ENCODE results near the gene NRCAM. TPM values are rescaled to one million over a fixed set of nuclear protein-coding genes. Genes with fewer than 3 reads are reported as not detected.

Gene NRCAM
- total RNA-seq, 4 donors from 2014 or later = 0.85 to 4.1 (median 2.6) TPM

DNA sequence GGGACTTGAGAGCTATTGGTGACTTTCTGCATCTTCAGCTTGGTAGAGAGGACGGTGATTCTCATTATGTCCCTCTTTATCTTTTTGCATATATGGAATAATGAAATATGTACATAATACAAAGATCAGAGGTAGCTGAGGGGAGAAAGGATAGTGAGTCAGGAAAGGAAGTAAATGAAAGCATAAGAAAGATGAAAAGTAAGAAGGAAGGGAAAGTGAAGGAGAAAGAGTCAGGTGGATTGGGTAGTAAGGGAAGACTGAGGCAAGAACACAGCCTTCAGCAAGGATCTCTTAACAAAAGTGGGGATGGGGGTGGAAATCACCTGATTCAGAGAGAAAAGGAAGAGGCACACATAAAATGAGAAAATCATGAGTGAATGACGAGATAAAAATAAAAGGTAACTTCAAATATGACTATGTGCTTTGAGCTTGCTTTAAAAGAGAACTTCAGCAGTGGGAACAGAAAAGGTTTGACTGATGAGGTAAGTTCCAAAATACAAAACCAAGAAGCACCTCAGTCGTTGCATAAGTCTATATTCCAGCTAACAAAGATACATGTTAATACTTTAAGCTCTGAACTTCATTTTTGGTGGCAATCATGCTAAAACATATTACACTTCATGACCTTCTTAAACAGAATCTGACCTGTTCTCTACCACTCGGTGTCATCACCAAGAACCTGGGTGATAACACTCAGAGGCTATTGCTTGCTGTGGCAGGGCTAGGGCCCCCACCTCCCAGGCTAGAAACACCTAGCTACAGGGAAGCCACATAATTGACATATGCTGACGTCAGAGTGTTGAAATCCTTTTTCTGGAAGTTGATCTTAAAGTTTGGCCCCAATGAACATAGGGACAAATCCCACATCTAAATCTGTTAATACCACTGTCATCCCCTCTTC lies 32.9 kb downstream of the NRCAM start:
- Histone ChIP-seq H3K9me3 (no peaks in the 10 kb centered on the region), H3K36me3 (no peaks in the 10 kb centered on the region), H3K27me3 (no peaks in the 10 kb centered on the region), H3K27ac (no peak overlapping the region), H3K4me1 (no peaks in the 10 kb centered on the region), H3K4me3 (no peak overlapping the region)
- no peak for TF ChIP-seq POLR2A (IDR thresholded peaks at IDR 0.05)
- TF ChIP-seq, protein P1, sequence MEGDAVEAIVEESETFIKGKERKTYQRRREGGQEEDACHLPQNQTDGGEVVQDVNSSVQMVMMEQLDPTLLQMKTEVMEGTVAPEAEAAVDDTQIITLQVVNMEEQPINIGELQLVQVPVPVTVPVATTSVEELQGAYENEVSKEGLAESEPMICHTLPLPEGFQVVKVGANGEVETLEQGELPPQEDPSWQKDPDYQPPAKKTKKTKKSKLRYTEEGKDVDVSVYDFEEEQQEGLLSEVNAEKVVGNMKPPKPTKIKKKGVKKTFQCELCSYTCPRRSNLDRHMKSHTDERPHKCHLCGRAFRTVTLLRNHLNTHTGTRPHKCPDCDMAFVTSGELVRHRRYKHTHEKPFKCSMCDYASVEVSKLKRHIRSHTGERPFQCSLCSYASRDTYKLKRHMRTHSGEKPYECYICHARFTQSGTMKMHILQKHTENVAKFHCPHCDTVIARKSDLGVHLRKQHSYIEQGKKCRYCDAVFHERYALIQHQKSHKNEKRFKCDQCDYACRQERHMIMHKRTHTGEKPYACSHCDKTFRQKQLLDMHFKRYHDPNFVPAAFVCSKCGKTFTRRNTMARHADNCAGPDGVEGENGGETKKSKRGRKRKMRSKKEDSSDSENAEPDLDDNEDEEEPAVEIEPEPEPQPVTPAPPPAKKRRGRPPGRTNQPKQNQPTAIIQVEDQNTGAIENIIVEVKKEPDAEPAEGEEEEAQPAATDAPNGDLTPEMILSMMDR (IDR thresholded peaks at IDR 0.05) = no peak
- DNase-seq = no peak

DNA sequence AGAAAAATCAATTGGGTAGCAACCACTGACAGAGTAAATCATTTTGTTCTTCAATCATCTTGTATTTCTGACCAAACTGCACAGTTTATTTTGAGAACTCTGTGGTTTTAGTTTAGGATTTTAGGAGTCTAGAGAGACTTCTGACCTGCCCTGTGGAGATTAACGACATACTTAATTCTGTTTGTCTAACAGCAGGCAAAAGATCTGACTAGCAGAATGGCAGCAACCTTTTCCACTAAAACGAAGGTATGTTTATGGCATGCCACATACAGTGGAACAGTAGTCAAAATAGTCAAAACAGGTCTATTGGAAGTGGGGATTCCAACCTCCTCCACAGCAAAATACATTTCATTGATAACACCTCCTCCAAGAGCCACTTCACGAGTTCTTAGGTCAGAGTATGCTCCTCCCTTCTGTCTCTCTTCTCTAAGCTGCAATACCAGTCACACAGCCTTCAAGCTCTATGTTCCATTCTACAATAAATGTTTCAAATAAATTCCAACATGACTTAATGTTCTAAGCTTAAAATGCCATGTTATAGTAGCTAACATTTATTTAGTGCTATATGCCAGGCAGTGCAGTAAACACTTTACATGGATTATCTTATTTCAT lies 34.4 kb downstream of the NRCAM start:
- Histone ChIP-seq H3K4me1 (no peaks in the 10 kb centered on the region), H3K9me3 (no peaks in the 10 kb centered on the region), H3K4me3 (no peak overlapping the region), H3K36me3 (no peaks in the 10 kb centered on the region), H3K27ac (no peak overlapping the region), H3K27me3 (no peaks in the 10 kb centered on the region)
- TF ChIP-seq, protein P1 (IDR thresholded peaks at IDR 0.05) = no peak
- no peak for TF ChIP-seq POLR2A (IDR thresholded peaks at IDR 0.05)
- DNase-seq = no peak

DNA sequence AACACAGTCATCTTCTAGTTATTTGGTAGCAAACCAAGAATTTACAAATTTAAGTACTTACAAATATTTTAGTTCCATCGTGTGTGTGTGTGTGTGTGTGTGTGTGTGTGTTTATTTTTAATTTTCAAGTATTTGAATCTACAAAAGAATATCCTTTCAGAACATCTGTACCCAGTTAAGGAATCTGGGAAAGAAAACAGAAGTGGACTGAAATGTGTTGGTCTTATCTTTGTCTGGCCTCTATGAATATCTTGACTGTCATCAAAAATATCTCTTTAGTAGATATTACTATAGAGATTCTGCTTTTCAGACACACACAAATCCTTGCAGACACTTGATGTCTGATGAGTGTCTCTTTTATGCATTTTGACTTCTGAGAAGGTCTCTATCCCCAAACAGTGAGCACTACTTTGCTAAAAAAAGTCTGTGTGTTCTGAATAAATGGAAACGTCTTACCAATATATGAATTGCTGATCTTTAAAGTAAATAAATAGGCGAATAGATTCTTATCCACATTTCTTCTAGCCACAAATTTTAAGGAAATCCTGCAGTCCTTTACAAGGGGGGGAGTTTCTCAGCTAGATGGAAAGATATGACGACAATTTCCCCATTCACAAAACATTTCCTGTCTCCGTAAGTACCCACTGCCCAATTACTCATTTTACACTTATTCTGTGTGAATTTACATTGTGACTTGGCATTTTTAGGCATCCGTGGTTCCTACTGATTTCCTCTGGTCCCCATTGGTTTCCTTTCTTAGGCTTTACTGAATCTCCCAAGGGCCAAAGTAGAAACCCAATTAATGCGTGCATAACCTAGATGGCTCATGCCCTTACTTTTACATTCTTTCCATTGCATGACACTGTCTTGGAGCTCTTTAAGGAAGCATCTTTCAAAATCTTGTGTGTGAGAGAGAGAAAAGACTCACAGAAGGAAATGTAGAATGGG lies 36.0 kb downstream of the NRCAM start:
- TF ChIP-seq, protein P1 (IDR thresholded peaks at IDR 0.05) = no peak
- no peak for TF ChIP-seq POLR2A (IDR thresholded peaks at IDR 0.05)
- H3K4me1 ChIP-seq = peaks cover 0 to 3% (median 0%) of the 10 kb centered on the region in 4 donors
- H3K27me3 ChIP-seq = no peaks in the 10 kb centered on the region
- H3K4me3 ChIP-seq = no peak overlapping the region
- H3K27ac ChIP-seq = no peak overlapping the region
- no peaks in the 10 kb centered on the region for H3K36me3 ChIP-seq
- H3K9me3 ChIP-seq = no peaks in the 10 kb centered on the region
- DNase-seq = no peak

DNA sequence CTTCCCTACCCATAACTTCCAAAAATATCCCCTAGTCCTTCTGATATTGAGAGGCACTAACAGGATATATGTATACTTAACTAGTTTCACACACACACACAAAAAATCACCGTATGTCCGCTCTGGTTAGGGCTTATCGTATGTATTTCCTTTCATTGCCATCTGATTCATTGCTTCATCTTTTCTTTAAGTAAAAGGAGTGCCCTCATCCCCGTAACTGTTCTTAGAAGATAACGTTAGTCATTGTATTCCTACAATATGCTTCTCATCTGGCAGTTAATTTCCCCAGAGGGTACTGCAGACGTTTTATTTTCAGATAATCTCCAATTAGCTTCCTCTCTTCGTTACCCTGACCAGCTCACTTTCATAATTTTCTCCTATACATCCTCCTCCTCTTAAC lies 37.3 kb downstream of the NRCAM start:
- TF ChIP-seq, protein P1 (IDR thresholded peaks at IDR 0.05) = no peak
- no peak for TF ChIP-seq POLR2A (IDR thresholded peaks at IDR 0.05)
- Histone ChIP-seq H3K4me3 (no peak overlapping the region), H3K27me3 (no peaks in the 10 kb centered on the region), H3K9me3 (no peaks in the 10 kb centered on the region), H3K27ac (no peak overlapping the region), H3K36me3 (no peaks in the 10 kb centered on the region), H3K4me1 (peaks cover 0 to 6% (median 0%) of the 10 kb centered on the region in 4 donors)
- no peak for DNase-seq

DNA sequence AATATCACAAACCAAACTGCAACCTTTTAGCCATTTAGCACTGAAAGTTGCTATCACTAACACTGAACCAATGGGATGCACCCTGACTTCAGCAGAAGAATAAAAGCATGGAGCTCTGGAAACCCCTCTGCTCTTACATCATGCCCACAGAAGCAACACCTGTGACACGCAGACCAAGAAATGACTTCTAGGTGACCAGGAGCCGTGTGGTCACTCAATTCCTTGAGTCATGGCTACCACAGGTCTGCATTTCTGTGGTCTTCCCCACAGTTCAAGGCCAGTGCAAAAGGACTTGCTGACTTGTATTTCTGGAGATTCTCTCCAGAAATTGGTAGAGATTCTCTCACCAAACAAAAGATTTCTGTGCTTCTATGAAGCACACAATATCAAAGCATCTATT lies 38.3 kb downstream of the NRCAM start:
- no peak for TF ChIP-seq POLR2A (IDR thresholded peaks at IDR 0.05)
- TF ChIP-seq, protein P1 (IDR thresholded peaks at IDR 0.05) = no peak
- Histone ChIP-seq H3K27me3 (no peaks in the 10 kb centered on the region), H3K27ac (no peak overlapping the region), H3K9me3 (no peaks in the 10 kb centered on the region), H3K36me3 (no peaks in the 10 kb centered on the region), H3K4me3 (no peak overlapping the region), H3K4me1 (peaks cover 0 to 6% (median 0%) of the 10 kb centered on the region in 4 donors)
- no peak for DNase-seq
